Measurements from ENCODE around the gene STARD5. TPM values are rescaled to one million over a fixed set of nuclear protein-coding genes. Genes with fewer than 3 reads are reported as not detected.

Gene STARD5
- total RNA-seq, 1 donor from 2014 or later: 3.1 TPM

- no peaks in the 10 kb centered on the region for H3K36me3 Mint-ChIP-seq (ENCODE audit: unreplicated experiment)
- H3K27ac Mint-ChIP-seq (ENCODE audit: unreplicated experiment): no peak overlapping the region
- peaks cover 11% of the 10 kb centered on the region for H3K4me1 Mint-ChIP-seq (ENCODE audit: low read depth, unreplicated experiment)
- DNase-seq: no peak
- H3K9me3 Mint-ChIP-seq (ENCODE audit: unreplicated experiment): no peaks in the 10 kb centered on the region
- peaks cover 2% of the 10 kb centered on the region for H3K27me3 Mint-ChIP-seq (ENCODE audit: unreplicated experiment)
- H3K4me3 Mint-ChIP-seq (ENCODE audit: unreplicated experiment): no peak overlapping the region
- TF ChIP-seq CTCF (IDR thresholded peaks at IDR 0.05; ENCODE audit: partially characterized antibody, unreplicated experiment): no peak
These were observed 6.6 kb upstream of the STARD5 start for GRCh38 chr15:81330366-81331090.

- TF ChIP-seq CTCF (IDR thresholded peaks at IDR 0.05; ENCODE audit: partially characterized antibody, unreplicated experiment): no peak
- no peak for DNase-seq
- peaks cover 4% of the 10 kb centered on the region for H3K27me3 Mint-ChIP-seq (ENCODE audit: unreplicated experiment)
- H3K36me3 Mint-ChIP-seq (ENCODE audit: unreplicated experiment): no peaks in the 10 kb centered on the region
- H3K4me1 Mint-ChIP-seq (ENCODE audit: low read depth, unreplicated experiment): peaks cover 2% of the 10 kb centered on the region
- no peak overlapping the region for H3K27ac Mint-ChIP-seq (ENCODE audit: unreplicated experiment)
- no peak overlapping the region for H3K4me3 Mint-ChIP-seq (ENCODE audit: unreplicated experiment)
- no peaks in the 10 kb centered on the region for H3K9me3 Mint-ChIP-seq (ENCODE audit: unreplicated experiment)
These were observed 5.5 kb upstream of the STARD5 start for GRCh38 chr15:81329446-81329845.

- TF ChIP-seq CTCF (IDR thresholded peaks at IDR 0.05; ENCODE audit: partially characterized antibody, unreplicated experiment): no peak
- no peak overlapping the region for H3K4me3 Mint-ChIP-seq (ENCODE audit: unreplicated experiment)
- H3K9me3 Mint-ChIP-seq (ENCODE audit: unreplicated experiment): no peaks in the 10 kb centered on the region
- no peak overlapping the region for H3K27ac Mint-ChIP-seq (ENCODE audit: unreplicated experiment)
- no peaks in the 10 kb centered on the region for H3K4me1 Mint-ChIP-seq (ENCODE audit: low read depth, unreplicated experiment)
- no peaks in the 10 kb centered on the region for H3K36me3 Mint-ChIP-seq (ENCODE audit: unreplicated experiment)
- no peak for DNase-seq
- peaks cover 7% of the 10 kb centered on the region for H3K27me3 Mint-ChIP-seq (ENCODE audit: unreplicated experiment)
These were observed 3.6 kb upstream of the STARD5 start for GRCh38 chr15:81327516-81327915.

GRCh38 chr15:81326466-81327212 lies 2.7 kb upstream of the STARD5 start:
- no peaks in the 10 kb centered on the region for H3K9me3 Mint-ChIP-seq (ENCODE audit: unreplicated experiment)
- no peak overlapping the region for H3K27ac Mint-ChIP-seq (ENCODE audit: unreplicated experiment)
- DNase-seq: no peak
- peaks cover 6% of the 10 kb centered on the region for H3K27me3 Mint-ChIP-seq (ENCODE audit: unreplicated experiment)
- TF ChIP-seq CTCF (IDR thresholded peaks at IDR 0.05; ENCODE audit: partially characterized antibody, unreplicated experiment): no peak
- no peaks in the 10 kb centered on the region for H3K36me3 Mint-ChIP-seq (ENCODE audit: unreplicated experiment)
- no peak overlapping the region for H3K4me3 Mint-ChIP-seq (ENCODE audit: unreplicated experiment)
- no peaks in the 10 kb centered on the region for H3K4me1 Mint-ChIP-seq (ENCODE audit: low read depth, unreplicated experiment)

GRCh38 chr15:81323559-81323943 lies 390 bp downstream of the STARD5 start:
- no peak overlapping the region for H3K27ac Mint-ChIP-seq (ENCODE audit: unreplicated experiment)
- peaks cover 5% of the 10 kb centered on the region for H3K9me3 Mint-ChIP-seq (ENCODE audit: unreplicated experiment)
- H3K4me1 Mint-ChIP-seq (ENCODE audit: low read depth, unreplicated experiment): no peaks in the 10 kb centered on the region
- no peak for TF ChIP-seq CTCF (IDR thresholded peaks at IDR 0.05; ENCODE audit: partially characterized antibody, unreplicated experiment)
- H3K27me3 Mint-ChIP-seq (ENCODE audit: unreplicated experiment): peaks cover 6% of the 10 kb centered on the region
- no peaks in the 10 kb centered on the region for H3K36me3 Mint-ChIP-seq (ENCODE audit: unreplicated experiment)
- peak overlapping the region; percentile 96 for H3K4me3 Mint-ChIP-seq (ENCODE audit: unreplicated experiment)
- no peak for DNase-seq

Measured in glutamatergic neuron (in vitro differentiated cells).